ENCODE measurements around the gene COLQ. TPM values are rescaled to one million over a fixed set of nuclear protein-coding genes. Genes with fewer than 3 reads are reported as not detected.

The COLQ gene
- total RNA-seq, 1 experiment from 2014 or later, result 0.64 TPM

DNA sequence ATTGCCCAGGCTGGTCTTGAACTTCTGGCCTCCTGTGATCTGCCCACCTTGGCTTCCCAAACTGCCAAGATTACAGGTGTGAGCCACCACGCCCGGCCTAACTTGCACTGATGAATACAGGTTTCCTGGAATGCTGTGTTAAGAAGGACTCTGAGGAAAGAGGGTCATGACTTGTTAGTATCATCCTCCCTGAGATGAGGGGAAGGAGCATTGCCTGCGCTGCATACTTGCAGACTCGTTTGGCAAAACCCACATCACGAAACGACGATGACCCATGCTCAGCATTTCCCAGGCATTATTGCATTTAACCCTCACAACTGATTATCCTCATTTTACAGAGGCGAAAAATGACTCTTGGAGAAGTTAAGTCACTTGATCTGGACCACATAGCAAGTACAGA, 18.9 kb downstream of the COLQ start:
- no peak overlapping the region for H3K27ac ChIP-seq (ENCODE audit: low read length)
- H3K4me3 ChIP-seq (ENCODE audit: low read depth in 2 of 2, low read length in 2 of 2), result no peak overlapping the region
- in situ Hi-C loops (cut with HindIII; ENCODE audit: low pct_unique_long_range_greater_than_20kb, low sequenced_read_pairs), result no loop called here
- no peaks in the 10 kb centered on the region for H3K27me3 ChIP-seq (ENCODE audit: control insufficient read depth, insufficient read depth, low read length)
- BruUV-seq (replicated peaks), result no TSS peak
- intact Hi-C loops (cut with micrococcal nuclease; ENCODE audit: unreplicated experiment), result no loop called here
- ChIA-PET POLR2A (no interaction called here), CTCF (no interaction called here)
- DNase-seq (ENCODE audit: low read depth, low spot score) (no peak), ATAC-seq (no peak)
- H3K36me3 ChIP-seq (ENCODE audit: control insufficient read depth, insufficient read depth, low read length), result no peaks in the 10 kb centered on the region
- H3K9me3 ChIP-seq (ENCODE audit: control insufficient read depth, insufficient read depth, low read depth, low read length), result no peaks in the 10 kb centered on the region
- no peaks in the 10 kb centered on the region for H3K4me1 ChIP-seq (ENCODE audit: control insufficient read depth, insufficient read depth, low read length)
- TF ChIP-seq, protein P1, sequence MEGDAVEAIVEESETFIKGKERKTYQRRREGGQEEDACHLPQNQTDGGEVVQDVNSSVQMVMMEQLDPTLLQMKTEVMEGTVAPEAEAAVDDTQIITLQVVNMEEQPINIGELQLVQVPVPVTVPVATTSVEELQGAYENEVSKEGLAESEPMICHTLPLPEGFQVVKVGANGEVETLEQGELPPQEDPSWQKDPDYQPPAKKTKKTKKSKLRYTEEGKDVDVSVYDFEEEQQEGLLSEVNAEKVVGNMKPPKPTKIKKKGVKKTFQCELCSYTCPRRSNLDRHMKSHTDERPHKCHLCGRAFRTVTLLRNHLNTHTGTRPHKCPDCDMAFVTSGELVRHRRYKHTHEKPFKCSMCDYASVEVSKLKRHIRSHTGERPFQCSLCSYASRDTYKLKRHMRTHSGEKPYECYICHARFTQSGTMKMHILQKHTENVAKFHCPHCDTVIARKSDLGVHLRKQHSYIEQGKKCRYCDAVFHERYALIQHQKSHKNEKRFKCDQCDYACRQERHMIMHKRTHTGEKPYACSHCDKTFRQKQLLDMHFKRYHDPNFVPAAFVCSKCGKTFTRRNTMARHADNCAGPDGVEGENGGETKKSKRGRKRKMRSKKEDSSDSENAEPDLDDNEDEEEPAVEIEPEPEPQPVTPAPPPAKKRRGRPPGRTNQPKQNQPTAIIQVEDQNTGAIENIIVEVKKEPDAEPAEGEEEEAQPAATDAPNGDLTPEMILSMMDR (IDR thresholded peaks at IDR 0.05), result no peak
- TF ChIP-seq TCF7L2 (IDR thresholded peaks at IDR 0.05; ENCODE audit: low read depth, low read length) (no peak), SIN3A (IDR thresholded peaks at IDR 0.05; ENCODE audit: borderline replicate concordance, insufficient read depth, low read depth, low read length) (no peak), POLR2AphosphoS5 (IDR thresholded peaks at IDR 0.05; ENCODE audit: low read depth, low read length) (no peak)
- TF ChIP-seq, protein P2, sequence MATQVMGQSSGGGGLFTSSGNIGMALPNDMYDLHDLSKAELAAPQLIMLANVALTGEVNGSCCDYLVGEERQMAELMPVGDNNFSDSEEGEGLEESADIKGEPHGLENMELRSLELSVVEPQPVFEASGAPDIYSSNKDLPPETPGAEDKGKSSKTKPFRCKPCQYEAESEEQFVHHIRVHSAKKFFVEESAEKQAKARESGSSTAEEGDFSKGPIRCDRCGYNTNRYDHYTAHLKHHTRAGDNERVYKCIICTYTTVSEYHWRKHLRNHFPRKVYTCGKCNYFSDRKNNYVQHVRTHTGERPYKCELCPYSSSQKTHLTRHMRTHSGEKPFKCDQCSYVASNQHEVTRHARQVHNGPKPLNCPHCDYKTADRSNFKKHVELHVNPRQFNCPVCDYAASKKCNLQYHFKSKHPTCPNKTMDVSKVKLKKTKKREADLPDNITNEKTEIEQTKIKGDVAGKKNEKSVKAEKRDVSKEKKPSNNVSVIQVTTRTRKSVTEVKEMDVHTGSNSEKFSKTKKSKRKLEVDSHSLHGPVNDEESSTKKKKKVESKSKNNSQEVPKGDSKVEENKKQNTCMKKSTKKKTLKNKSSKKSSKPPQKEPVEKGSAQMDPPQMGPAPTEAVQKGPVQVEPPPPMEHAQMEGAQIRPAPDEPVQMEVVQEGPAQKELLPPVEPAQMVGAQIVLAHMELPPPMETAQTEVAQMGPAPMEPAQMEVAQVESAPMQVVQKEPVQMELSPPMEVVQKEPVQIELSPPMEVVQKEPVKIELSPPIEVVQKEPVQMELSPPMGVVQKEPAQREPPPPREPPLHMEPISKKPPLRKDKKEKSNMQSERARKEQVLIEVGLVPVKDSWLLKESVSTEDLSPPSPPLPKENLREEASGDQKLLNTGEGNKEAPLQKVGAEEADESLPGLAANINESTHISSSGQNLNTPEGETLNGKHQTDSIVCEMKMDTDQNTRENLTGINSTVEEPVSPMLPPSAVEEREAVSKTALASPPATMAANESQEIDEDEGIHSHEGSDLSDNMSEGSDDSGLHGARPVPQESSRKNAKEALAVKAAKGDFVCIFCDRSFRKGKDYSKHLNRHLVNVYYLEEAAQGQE (IDR thresholded peaks at IDR 0.05; ENCODE audit: insufficient read depth in 1 of 2, low read depth in 2 of 2, low read length in 1 of 2), result no peak

DNA sequence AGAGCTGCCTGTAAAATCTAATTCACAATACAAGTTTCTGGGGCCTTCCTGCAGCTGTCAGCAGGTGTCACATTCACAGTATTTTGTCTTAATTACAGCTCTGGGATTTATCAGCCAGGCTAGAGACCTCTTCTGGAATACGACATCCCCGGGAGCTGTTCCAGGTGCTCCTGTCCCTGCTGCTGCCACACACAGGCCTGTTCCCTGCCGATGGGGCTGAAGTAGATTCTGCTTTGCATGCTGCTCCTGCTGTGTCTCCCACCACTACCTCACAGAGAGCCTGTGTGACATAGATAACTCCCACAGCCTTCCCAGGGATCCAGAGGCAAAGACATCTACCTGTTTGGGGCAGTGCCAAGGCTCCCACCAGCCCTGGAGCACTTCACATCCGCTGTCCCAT, 20.4 kb downstream of the COLQ start:
- intact Hi-C loops (cut with micrococcal nuclease; ENCODE audit: unreplicated experiment), result no loop called here
- TF ChIP-seq, protein P1 (IDR thresholded peaks at IDR 0.05), result no peak
- TF ChIP-seq POLR2AphosphoS5 (IDR thresholded peaks at IDR 0.05; ENCODE audit: low read depth, low read length) (no peak), TCF7L2 (IDR thresholded peaks at IDR 0.05; ENCODE audit: low read depth, low read length) (no peak), SIN3A (IDR thresholded peaks at IDR 0.05; ENCODE audit: borderline replicate concordance, insufficient read depth, low read depth, low read length) (no peak)
- H3K4me1 ChIP-seq (ENCODE audit: control insufficient read depth, insufficient read depth, low read length), result no peaks in the 10 kb centered on the region
- no peak overlapping the region for H3K4me3 ChIP-seq (ENCODE audit: low read depth in 2 of 2, low read length in 2 of 2)
- in situ Hi-C loops (cut with HindIII; ENCODE audit: low pct_unique_long_range_greater_than_20kb, low sequenced_read_pairs), result no loop called here
- ATAC-seq (no peak), DNase-seq (ENCODE audit: low read depth, low spot score) (no peak)
- no peaks in the 10 kb centered on the region for H3K9me3 ChIP-seq (ENCODE audit: control insufficient read depth, insufficient read depth, low read depth, low read length)
- ChIA-PET POLR2A (no interaction called here), CTCF (no interaction called here)
- BruUV-seq (replicated peaks), result no TSS peak
- no peak overlapping the region for H3K27ac ChIP-seq (ENCODE audit: low read length)
- no peaks in the 10 kb centered on the region for H3K36me3 ChIP-seq (ENCODE audit: control insufficient read depth, insufficient read depth, low read length)
- H3K27me3 ChIP-seq (ENCODE audit: control insufficient read depth, insufficient read depth, low read length), result no peaks in the 10 kb centered on the region
